ENCODE measurements around the gene POLN. TPM values are rescaled to one million over a fixed set of nuclear protein-coding genes. Genes with fewer than 3 reads are reported as not detected.

Gene POLN
- polyA plus RNA-seq, 1 donor (not counting 4 experiments of a cell fraction or from before 2014, with no cell fraction given) = 1.3 TPM

- no peak for FAIRE-seq
- peaks cover 14% of the 10 kb centered on the region for H3K4me1 ChIP-seq (ENCODE audit: control insufficient read depth, extremely low read depth, insufficient read depth, low read length)
- no peak for DNase-seq (ENCODE audit: low read depth, low spot score)
- no peaks in the 10 kb centered on the region for H3K36me3 ChIP-seq (ENCODE audit: control insufficient read depth in 2 of 2, extremely low read depth in 1 of 2, insufficient read depth in 2 of 2, low read length in 2 of 2)
- H3K27me3 ChIP-seq (ENCODE audit: control insufficient read depth, extremely low read depth, insufficient read depth, low read length) = peaks cover 19% of the 10 kb centered on the region
- H3K79me2 ChIP-seq (ENCODE audit: control insufficient read depth, insufficient read depth, low read length) = no peaks in the 10 kb centered on the region
- no peak overlapping the region for H3K27ac ChIP-seq (ENCODE audit: control insufficient read depth, insufficient read depth, low read length)
- H4K20me1 ChIP-seq (ENCODE audit: control insufficient read depth, extremely low read depth, insufficient read depth, low read length) = no peaks in the 10 kb centered on the region
- no peaks in the 10 kb centered on the region for H3K9me3 ChIP-seq (ENCODE audit: control insufficient read depth, low read depth, low read length)
- H3K4me2 ChIP-seq (ENCODE audit: control insufficient read depth, extremely low read depth, insufficient read depth, low read depth, low read length) = no peak overlapping the region
- H3K9ac ChIP-seq (ENCODE audit: control insufficient read depth, extremely low read depth, insufficient read depth, low read length) = no peak overlapping the region
- H2AFZ ChIP-seq (ENCODE audit: control insufficient read depth, low read length) = no peak overlapping the region
- TF ChIP-seq EZH2 (IDR thresholded peaks at IDR 0.05; ENCODE audit: low read length) (no peak), CTCF (optimal IDR thresholded peaks at IDR 0.05 in 1 of 3, IDR thresholded peaks at IDR 0.05 in 1 of 3, conservative IDR thresholded peaks at IDR 0.05 in 1 of 3; ENCODE audit: extremely low read depth in 1 of 3, insufficient read depth in 2 of 3, low read length in 3 of 3) (no peak)
- H3K4me3 ChIP-seq (ENCODE audit: control insufficient read depth in 2 of 3, extremely low read depth in 1 of 3, insufficient read depth in 2 of 3, low read depth in 1 of 3, low read length in 3 of 3) = no peak overlapping the region
- H3K9me1 ChIP-seq (ENCODE audit: control insufficient read depth, extremely low read depth, insufficient read depth, low read length) = no peaks in the 10 kb centered on the region
- dilution Hi-C loops (cut with MboI; ENCODE audit: extremely low pct_ligation_motif_present, low sequenced_read_pairs) = no loop called here
Measured at GRCh38 chr4:2105559-2105958, 136.4 kb downstream of the POLN start.

- H2AFZ ChIP-seq (ENCODE audit: control insufficient read depth, low read length) = no peak overlapping the region
- DNase-seq (ENCODE audit: low read depth, low spot score) = no peak
- H3K4me1 ChIP-seq (ENCODE audit: control insufficient read depth, extremely low read depth, insufficient read depth, low read length) = peaks cover 14% of the 10 kb centered on the region
- no peak overlapping the region for H3K4me3 ChIP-seq (ENCODE audit: control insufficient read depth in 2 of 3, extremely low read depth in 1 of 3, insufficient read depth in 2 of 3, low read depth in 1 of 3, low read length in 3 of 3)
- H3K9me3 ChIP-seq (ENCODE audit: control insufficient read depth, low read depth, low read length) = no peaks in the 10 kb centered on the region
- no peak overlapping the region for H3K4me2 ChIP-seq (ENCODE audit: control insufficient read depth, extremely low read depth, insufficient read depth, low read depth, low read length)
- no peaks in the 10 kb centered on the region for H3K9me1 ChIP-seq (ENCODE audit: control insufficient read depth, extremely low read depth, insufficient read depth, low read length)
- H3K79me2 ChIP-seq (ENCODE audit: control insufficient read depth, insufficient read depth, low read length) = no peaks in the 10 kb centered on the region
- H3K27ac ChIP-seq (ENCODE audit: control insufficient read depth, insufficient read depth, low read length) = no peak overlapping the region
- dilution Hi-C loops (cut with MboI; ENCODE audit: extremely low pct_ligation_motif_present, low sequenced_read_pairs) = no loop called here
- no peak overlapping the region for H3K9ac ChIP-seq (ENCODE audit: control insufficient read depth, extremely low read depth, insufficient read depth, low read length)
- peaks cover 19% of the 10 kb centered on the region for H3K27me3 ChIP-seq (ENCODE audit: control insufficient read depth, extremely low read depth, insufficient read depth, low read length)
- no peaks in the 10 kb centered on the region for H4K20me1 ChIP-seq (ENCODE audit: control insufficient read depth, extremely low read depth, insufficient read depth, low read length)
- TF ChIP-seq EZH2 (IDR thresholded peaks at IDR 0.05; ENCODE audit: low read length) (no peak), CTCF (optimal IDR thresholded peaks at IDR 0.05 in 1 of 3, IDR thresholded peaks at IDR 0.05 in 1 of 3, conservative IDR thresholded peaks at IDR 0.05 in 1 of 3; ENCODE audit: extremely low read depth in 1 of 3, insufficient read depth in 2 of 3, low read length in 3 of 3) (no peak)
- no peak for FAIRE-seq
- no peaks in the 10 kb centered on the region for H3K36me3 ChIP-seq (ENCODE audit: control insufficient read depth in 2 of 2, extremely low read depth in 1 of 2, insufficient read depth in 2 of 2, low read length in 2 of 2)
Measured at GRCh38 chr4:2104556-2105345, 137.2 kb downstream of the POLN start.

Measured in keratinocyte (primary cell).